Measurements from ENCODE around the gene TCEA2.

TCEA2 gene

GRCh38 chr20:64099086-64099786 lies 36.2 kb downstream of the TCEA2 start:
- no peak for DNase-seq

- no peak for DNase-seq
Observed at GRCh38 chr20:64099880-64100565, 37.0 kb downstream of the TCEA2 start.

- no peak for DNase-seq
Observed at GRCh38 chr20:64100566-64100888, 37.5 kb downstream of the TCEA2 start.

GRCh38 chr20:64100946-64101688 lies 38.1 kb downstream of the TCEA2 start:
- no peak for DNase-seq

GRCh38 chr20:64101731-64102621 lies 39.0 kb downstream of the TCEA2 start:
- DNase-seq: peak; percentile 88

- DNase-seq: no peak
Observed at GRCh38 chr20:64102647-64103354, 39.8 kb downstream of the TCEA2 start.

- no peak for DNase-seq
Observed at GRCh38 chr20:64103871-64104666, 41.1 kb downstream of the TCEA2 start.

GRCh38 chr20:64104667-64105451 lies 41.9 kb downstream of the TCEA2 start:
- no peak for DNase-seq

GRCh38 chr20:64105846-64106434 lies 42.9 kb downstream of the TCEA2 start:
- no peak for DNase-seq

GRCh38 chr20:64106435-64106961 lies 43.5 kb downstream of the TCEA2 start:
- no peak for DNase-seq

GRCh38 chr20:64106981-64107735 lies 44.2 kb downstream of the TCEA2 start, which contains the start of gene NPBWR2:
Gene NPBWR2, minus strand, starts transcription at chr20:64107565. Its CDS starts 734 bp downstream, at chr20:64106831.
- DNase-seq: no peak

GRCh38 chr20:64107736-64108457 lies 44.9 kb downstream of the TCEA2 start:
- no peak for DNase-seq

- DNase-seq: peak; percentile 17
Observed at GRCh38 chr20:64108731-64109681, 46.0 kb downstream of the TCEA2 start.

- peak; percentile 10 for DNase-seq
Observed at GRCh38 chr20:64109831-64110391, 46.9 kb downstream of the TCEA2 start.

GRCh38 chr20:64110411-64111068 lies 47.5 kb downstream of the TCEA2 start:
- DNase-seq: peak; percentile 19

All from stimulated activated CD8-positive, alpha-beta memory T cell treated with anti-CD3 and anti-CD28 coated beads, Interleukin-4, amount 100 ng/mL, for 48 hours (primary cell).